ENCODE measurements around the gene PRRC2A.

The PRRC2A gene

DNA sequence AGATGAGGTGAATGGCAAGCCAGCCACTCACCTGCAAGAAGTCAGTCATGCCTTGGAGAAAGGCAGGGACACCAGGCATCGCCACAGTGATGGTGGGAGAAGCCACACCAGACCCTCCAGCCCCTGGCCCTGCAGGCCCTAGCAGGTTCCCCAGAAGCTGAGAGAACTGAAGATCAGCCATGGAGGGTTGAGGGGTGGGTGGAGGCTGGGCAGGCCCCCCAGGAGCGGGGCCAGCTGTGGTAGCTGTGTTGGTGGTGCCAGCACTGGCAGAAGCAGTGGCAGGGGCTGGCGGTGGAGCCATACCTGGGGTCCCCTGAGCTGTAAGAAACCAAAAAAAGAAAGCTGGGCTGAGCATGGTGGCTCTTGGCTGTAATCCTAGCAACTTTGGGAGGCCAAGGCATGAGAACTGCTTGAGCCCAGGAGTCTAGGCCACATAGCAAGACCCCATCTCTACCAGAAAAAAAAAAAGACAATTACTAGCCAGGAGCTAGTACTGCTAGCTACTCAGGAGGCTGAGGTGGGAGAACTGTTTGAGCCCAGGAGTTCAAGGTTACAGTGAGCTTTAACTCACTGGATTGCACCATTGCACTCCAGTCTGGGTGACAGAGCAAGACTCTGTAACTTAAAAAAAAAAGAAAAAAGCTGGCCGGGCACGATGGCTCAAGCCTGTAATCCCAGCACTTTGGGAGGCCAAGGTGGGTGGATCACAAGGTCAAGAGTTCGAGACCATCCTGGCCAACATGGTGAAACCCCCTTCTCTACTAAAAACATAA is 22.5 kb downstream of the PRRC2A start:
- FAIRE-seq (no peak), DNase-seq (ENCODE audit: extremely low spot score, insufficient read length, low read depth) (no peak)

- FAIRE-seq (no peak), DNase-seq (ENCODE audit: extremely low spot score, insufficient read length, low read depth) (no peak)
These were observed 23.4 kb downstream of the PRRC2A start for GRCh38 chr6:31643818-31644454.

GRCh38 chr6:31645325-31645724 is 24.8 kb downstream of the PRRC2A start:
- no peak for FAIRE-seq

GRCh38 chr6:31651602-31652191 is 31.2 kb downstream of the PRRC2A start:
- DNase-seq (ENCODE audit: extremely low spot score, insufficient read length, low read depth) (no peak), FAIRE-seq (no peak)

More at GRCh38 chr6:31645325-31645724, 24.8 kb downstream of the PRRC2A start:
- DNase-seq (ENCODE audit: extremely low spot score, insufficient read length, low read depth), result no peak

- FAIRE-seq, result no peak
- DNase-seq (ENCODE audit: extremely low spot score, insufficient read length, low read depth), result peak; percentile 76
These were observed 32.6 kb downstream of the PRRC2A start for GRCh38 chr6:31652925-31653724.

- FAIRE-seq, result no peak
These were observed 34.2 kb downstream of the PRRC2A start for GRCh38 chr6:31654574-31655348.

GRCh38 chr6:31655349-31656237 is 35.1 kb downstream of the PRRC2A start, which contains the start of gene APOM:
APOM (plus strand) TSS chr6:31655894; CDS start chr6:31655967, 73 bp downstream.
- DNase-seq (ENCODE audit: extremely low spot score, insufficient read length, low read depth) (no peak), FAIRE-seq (no peak)

More at GRCh38 chr6:31654574-31655348, 34.2 kb downstream of the PRRC2A start:
- DNase-seq (ENCODE audit: extremely low spot score, insufficient read length, low read depth), result no peak

GRCh38 chr6:31657406-31658157 is 37.1 kb downstream of the PRRC2A start:
- FAIRE-seq (no peak), DNase-seq (ENCODE audit: extremely low spot score, insufficient read length, low read depth) (no peak)

GRCh38 chr6:31658158-31658688 is 37.7 kb downstream of the PRRC2A start:
- no peak for FAIRE-seq
- no peak for DNase-seq (ENCODE audit: extremely low spot score, insufficient read length, low read depth)

- DNase-seq (ENCODE audit: extremely low spot score, insufficient read length, low read depth) (no peak), FAIRE-seq (no peak)
These were observed 38.6 kb downstream of the PRRC2A start for GRCh38 chr6:31658983-31659648.

DNA sequence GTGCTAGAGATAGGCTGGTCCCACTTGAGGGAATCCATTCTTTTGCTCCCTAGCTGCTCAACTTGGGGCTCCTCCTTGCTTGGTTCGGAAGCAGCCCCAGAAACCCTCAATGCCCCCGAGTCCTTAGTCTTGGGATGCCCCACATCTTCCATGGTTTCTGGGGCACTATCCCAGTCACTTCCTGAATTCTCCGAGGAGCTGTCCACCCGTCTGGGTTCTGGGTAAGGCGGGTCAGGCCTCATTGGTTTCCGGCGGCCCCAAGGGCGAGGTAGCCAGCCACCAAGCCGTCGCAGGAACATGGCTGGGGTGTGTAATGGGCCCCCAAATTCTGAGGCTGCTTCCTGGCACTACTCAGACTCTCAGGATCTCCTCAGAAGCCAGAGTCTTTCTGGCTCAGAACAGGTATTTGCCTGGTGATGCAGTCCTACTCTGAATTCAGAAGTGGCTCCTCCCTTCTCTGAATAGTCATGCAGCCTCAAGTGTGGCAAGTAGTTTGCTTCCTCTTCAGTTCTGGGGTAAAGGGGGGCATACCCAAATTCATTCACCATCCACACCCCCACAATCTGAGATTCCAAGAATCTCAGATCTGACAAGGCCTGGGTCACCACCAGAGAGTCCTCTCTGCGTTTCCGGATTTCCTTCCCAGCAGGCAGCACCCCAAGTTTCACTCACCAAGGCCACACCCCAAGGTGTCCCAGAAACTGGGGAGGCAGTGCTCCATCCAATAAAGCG is 39.3 kb downstream of the PRRC2A start:
- DNase-seq (ENCODE audit: extremely low spot score, insufficient read length, low read depth), result no peak
- no peak for FAIRE-seq

- FAIRE-seq (peak; percentile 73), DNase-seq (ENCODE audit: extremely low spot score, insufficient read length, low read depth) (peak; percentile 58)
These were observed 40.1 kb downstream of the PRRC2A start, which contains the start of gene C6orf47 for GRCh38 chr6:31660381-31661261. C6orf47 (minus strand) TSS chr6:31660778; CDS start chr6:31659947, 831 bp downstream.

- no peak for DNase-seq (ENCODE audit: extremely low spot score, insufficient read length, low read depth)
- FAIRE-seq, result peak; percentile 41
These were observed 41.0 kb downstream of the PRRC2A start for GRCh38 chr6:31661262-31662123.

- DNase-seq (ENCODE audit: extremely low spot score, insufficient read length, low read depth) (no peak), FAIRE-seq (no peak)
These were observed 41.7 kb downstream of the PRRC2A start for GRCh38 chr6:31662124-31662723.

All from GM18507 (cell line).